Kasumi-1 (cell line): ENCODE results near the gene LLGL2.
A peak's percentile ranks its signal among the peaks of the same experiment; 100 is the strongest.

Source experiments
- DNase-seq, 2 experiments: peaks; one replicate each; lab custom pipeline; 2025; lab: John Stamatoyannopoulos, UW

Gene LLGL2

DNA sequence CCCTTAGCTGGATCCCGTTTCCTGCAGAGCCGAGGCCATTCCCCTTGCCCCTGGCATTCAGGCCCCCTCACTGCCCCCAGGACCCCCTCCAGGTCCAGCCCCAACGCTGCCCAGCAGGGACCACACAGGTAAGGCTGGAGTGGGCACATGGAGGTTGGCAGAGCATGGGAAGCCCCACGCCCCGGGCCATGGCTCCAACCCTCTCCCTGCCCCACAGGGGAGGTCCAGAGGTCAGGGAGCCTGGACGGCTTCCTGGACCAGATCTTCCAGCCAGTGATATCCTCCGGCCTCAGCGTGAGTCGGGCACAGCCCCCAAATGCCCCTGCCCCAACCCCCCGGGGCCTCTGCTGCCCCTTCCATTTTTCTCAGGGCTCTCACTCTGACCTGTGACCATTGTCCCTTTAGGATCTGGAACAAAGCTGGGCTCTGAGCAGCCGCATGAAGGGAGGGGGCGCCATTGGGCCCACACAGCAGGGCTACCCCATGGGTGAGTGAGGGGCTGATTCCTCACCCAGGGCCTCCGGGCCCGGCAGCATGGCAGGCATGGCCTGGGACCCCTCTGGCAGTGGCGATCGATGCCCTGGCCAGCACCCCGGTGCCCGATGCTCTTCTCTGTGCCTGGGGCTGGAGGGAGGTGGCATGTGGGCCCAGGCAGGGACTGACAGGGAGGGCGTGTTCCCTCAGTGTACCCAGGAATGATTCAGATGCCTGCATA is 89.2 kb downstream of the LLGL2 start:
- no peak for DNase-seq

DNA sequence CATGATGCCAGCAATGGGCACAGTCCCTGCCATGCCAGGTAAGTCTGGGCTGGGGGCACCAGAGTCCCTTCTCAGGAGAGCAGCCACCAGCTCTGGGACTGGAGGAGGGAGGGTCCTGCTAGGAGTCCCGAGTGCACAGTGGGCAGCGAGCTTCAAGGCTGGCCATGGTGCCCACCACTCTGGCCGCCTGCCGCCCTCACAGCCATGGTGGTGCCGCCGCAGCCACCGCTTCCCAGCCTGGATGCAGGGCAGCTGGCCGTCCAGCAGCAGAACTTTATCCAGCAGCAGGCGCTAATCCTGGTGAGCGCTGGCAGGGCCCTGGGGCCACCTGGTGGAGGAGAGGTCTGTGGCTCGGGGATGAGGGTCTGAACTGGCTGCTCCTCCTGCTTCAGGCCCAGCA is 89.8 kb downstream of the LLGL2 start:
- no peak for DNase-seq

DNA sequence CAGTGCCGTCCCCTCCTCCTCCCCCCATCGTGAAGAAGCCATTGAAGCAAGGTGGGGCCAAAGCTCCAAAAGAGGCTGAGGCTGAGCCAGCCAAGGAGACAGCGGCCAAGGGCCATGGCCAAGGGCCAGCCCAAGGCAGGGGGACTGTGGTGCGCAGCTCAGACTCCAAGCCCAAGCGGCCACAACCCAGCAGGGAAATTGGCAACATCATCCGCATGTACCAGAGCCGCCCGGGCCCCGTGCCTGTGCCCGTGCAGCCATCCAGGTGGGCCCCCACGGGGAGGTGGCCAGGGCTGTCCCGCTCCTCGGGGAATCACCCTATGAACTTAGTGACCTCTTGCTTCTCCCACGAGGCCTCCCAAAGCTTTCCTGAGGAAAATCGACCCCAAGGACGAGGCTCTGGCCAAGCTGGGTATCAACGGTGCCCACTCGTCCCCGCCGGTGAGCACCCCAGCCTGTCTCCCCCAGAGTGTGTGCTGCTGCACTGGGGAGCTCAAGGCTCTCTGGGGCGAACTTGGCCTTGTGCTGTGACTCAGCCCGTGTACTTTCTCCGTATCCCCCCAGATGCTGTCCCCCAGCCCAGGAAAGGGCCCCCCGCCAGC is 91.1 kb downstream of the LLGL2 start:
- DNase-seq, result no peak

DNA sequence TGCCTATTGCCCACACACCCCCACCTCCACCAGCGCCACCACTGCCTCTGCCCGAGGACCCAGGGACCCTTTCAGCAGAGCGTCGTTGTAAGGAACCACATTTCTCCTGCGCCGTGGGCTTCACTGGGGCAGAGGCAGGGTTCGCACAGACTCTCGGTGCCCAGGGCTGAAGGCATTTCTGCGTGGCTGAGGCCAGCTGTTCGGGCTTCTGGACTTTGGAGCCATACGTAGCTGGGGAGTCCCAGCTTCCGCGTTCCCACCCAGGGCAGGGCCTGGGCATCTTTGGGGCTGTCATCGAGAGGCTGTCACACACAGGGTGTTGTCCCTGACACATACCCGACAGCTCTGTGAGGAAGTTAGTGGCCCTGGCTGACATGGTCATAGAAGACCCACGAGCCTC is 91.7 kb downstream of the LLGL2 start:
- DNase-seq, result no peak

DNA sequence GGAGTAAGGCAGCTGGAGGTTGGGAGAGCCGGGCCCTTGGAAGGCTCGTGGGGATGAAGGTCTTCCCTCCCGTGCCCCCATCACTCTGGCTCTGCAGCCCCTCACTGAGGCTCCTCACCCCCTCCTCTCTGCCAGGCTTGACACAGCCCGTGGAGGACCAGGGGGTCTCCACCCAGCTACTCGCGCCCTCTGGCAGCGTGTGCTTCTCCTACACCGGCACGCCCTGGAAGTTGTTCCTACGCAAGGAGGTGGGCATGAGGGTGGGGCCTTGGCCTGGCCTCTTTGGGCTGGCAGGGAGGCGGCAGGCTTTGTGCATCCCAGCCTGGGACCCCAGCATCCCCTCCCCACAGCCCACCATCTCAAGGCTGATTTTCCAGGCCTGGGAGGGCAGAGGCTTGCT is 92.2 kb downstream of the LLGL2 start:
- DNase-seq, result no peak

DNA sequence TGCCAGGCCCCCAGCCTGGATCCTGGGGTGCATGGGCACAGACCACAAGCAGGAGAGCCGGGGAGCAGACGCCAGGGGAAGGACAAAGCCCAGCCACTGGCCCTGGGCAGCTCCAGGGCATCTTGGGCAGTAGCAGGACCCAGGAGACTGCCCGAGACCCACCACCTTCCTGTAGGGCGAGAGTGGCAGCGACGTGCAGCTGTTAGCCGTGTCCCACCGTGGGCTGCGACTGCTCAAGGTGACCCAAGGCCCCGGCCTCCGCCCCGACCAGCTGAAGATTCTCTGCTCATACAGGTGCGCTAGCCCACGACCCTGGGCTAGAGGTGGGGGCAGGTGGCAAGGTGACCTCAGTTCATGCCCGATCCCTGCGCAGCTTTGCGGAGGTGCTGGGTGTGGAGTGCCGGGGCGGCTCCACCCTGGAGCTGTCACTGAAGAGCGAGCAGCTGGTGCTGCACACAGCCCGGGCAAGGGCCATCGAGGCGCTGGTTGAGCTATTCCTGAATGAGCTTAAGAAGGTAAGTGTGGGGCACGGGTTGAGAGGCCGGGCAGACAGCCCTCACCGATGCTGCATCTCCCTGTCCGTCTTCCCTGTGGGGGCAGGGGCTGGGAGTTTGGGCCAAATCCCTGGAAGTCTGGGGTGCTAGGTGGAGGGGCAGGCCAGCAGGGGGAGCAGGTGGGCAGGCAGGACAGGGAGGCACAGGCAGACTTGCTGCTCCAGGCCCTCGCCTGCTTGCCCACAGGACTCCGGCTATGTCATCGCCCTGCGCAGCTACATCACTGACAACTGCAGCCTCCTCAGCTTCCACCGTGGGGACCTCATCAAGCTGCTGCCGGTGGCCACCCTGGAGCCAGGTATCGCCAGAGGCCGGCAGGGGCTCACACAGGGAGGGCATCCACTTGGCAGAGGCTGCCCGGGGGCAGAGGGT is 94.3 kb downstream of the LLGL2 start:
- peak; percentile 52 to 53 for DNase-seq

DNA sequence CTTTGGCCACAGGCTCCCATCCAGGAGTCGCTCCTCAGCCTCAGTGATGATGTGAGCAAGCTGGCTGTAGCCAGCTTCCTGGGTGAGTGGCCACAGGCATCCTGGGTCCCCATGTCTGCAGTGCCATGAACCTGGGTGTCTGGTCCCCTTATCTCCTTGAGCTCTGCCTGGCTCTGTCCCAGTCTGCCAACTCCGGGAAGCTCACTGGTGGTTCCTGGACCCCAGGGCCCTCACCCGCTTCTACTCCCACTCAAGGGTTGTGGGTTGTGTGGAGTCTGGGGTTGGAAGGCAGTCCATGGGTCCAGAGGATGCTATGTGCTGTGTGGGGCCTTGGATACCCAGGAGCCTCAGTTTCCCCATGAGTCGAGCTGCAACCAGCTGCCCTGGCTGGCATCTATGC is 96.0 kb downstream of the LLGL2 start:
- DNase-seq, result no peak

DNA sequence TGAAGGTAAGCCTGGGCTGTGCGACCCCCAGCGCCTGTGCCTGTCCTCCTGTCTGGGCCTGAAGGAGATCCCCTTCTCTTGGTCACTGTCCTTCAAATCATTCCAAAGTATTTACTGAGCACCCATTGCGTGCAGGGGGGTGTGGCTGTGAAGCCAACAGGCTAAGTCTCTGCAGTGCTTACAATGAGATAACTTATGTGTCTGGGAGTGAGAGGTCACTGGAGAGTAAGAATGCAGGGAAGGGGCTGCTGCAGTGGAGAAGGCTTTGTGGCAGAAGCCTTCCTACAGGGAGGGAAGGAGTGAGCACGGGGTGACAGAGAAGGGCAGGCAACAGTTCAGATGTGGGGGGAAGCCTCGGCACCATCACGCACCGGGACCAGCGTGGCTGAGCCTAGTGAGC is 96.6 kb downstream of the LLGL2 start:
- DNase-seq, result no peak

DNA sequence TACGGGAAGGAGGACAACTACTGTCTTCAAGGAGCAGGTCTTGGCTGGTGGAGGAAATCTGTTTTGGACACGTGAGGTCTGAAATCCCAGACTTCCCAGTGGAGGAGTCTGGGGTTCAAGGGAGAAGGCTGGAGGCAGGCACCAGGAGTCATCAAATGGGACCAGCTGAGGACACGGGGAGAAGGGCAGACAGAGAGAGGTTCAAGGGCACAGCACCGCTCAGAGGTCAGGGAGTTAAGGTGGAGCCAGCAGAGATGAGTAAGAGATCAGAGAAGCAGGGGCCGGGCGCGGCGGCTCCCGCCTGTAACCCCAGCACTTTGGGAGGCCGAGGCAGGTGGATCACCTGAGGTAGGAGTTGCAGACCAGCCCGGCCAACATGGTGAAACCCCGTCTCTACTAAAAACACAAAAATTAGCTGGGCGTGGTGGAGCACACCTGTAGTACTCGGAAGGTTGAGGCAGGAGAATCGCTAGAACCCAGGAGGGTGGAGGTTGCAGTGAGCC is 97.3 kb downstream of the LLGL2 start:
- no peak for DNase-seq

DNA sequence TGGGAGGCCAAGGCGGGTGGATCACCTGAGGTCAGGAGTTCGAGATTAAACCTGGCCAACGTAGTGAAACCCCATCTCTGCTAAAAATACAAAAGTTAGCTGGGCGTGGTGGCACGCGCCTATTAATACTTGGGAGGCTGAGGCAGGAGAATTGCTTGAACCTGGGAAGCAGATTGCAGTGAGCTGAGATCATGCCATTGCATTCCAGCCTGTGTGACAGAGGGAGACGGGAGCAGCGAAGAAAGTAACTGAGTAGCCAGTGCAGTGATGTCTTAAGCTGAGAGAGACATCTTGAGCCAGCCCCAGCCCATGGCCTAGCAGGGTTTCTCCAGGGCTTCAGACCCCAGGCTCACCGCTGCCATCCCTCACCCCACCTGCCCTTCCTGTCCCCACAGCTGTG is 97.9 kb downstream of the LLGL2 start:
- DNase-seq, result no peak

DNA sequence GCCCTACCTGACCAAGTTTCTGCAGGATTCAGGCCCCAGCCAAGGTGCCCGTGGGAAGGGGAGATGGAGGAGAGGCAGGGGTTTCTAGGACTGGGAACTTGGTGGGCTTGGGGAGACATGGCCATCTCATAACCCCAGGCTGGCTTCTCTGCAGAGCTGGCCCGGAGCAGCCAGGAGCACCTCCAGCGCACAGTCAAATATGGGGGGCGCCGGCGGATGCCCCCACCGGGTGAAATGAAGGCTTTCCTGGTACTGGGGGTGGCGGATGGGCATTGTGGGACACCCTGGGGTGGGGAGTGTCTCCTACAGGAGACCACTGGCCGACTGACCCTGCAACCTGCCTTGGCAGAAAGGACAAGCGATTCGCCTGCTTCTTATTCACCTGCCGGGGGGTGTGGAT is 98.5 kb downstream of the LLGL2 start:
- no peak for DNase-seq
